CD14-positive monocyte (primary cell): ENCODE results near the gene SETD1B. TPM values are rescaled to one million over a fixed set of nuclear protein-coding genes. Genes with fewer than 3 reads are reported as not detected.

Experiments
- DNase-seq, 3 donors: peaks; one replicate each; pipeline ENCODE4 v3.0.0-alpha.2; 2011 to 2022
- H2AFZ ChIP-seq: 2 replicates; pipeline ENCODE4 v1.6.0; 2012; ENCODE audit warnings: mild to moderate bottlenecking, low read depth, low read length, inconsistent platforms; ENCODE audit not compliant: insufficient read depth, poor library complexity, severe bottlenecking
- H3K27ac ChIP-seq, 2 donors: 1 replicate in 1 of 2; 2 replicates in 1 of 2; pipeline ENCODE4 v1.5.1; 2012 to 2013; ENCODE audit warnings: low read length in 2 of 2, control low read depth in 1 of 2, inconsistent platforms in 1 of 2, low read depth in 1 of 2, mild to moderate bottlenecking in 1 of 2
- H3K27me3 ChIP-seq, 2 donors: one replicate each; pipeline versions ENCODE4 v1.6.0 to v1.6.1; 2011 to 2013; ENCODE audit warnings: low read length in 2 of 2; ENCODE audit not compliant: control insufficient read depth in 2 of 2, insufficient read depth in 2 of 2
- H3K36me3 ChIP-seq, 2 donors: replicated peaks in 1 of 2; 1 replicate in 1 of 2; 2 replicates in 1 of 2; pipeline versions ENCODE4 v1.5.1 to v1.6.1; 2012 to 2013; ENCODE audit warnings: low read length in 2 of 2, control low read depth in 1 of 2, inconsistent platforms in 1 of 2, mild to moderate bottlenecking in 1 of 2; ENCODE audit not compliant: insufficient read depth in 2 of 2, control insufficient read depth in 1 of 2
- H3K4me1 ChIP-seq, 2 donors: 1 replicate in 1 of 2; 2 replicates in 1 of 2; pipeline versions ENCODE4 v1.5.1 to v1.6.1; 2012 to 2013; ENCODE audit warnings: low read length in 2 of 2, control low read depth in 1 of 2, inconsistent platforms in 1 of 2, mild to moderate bottlenecking in 1 of 2, moderate library complexity in 1 of 2; ENCODE audit not compliant: insufficient read depth in 2 of 2, control insufficient read depth in 1 of 2
- H3K4me2 ChIP-seq: replicated peaks from 2 replicates; pipeline ENCODE3; 2012; ENCODE audit warnings: low read length, moderate library complexity, mild to moderate bottlenecking; ENCODE audit not compliant: poor library complexity, severe bottlenecking; ENCODE audit errors: extremely low read depth
- H3K4me3 ChIP-seq, 3 experiments: fragments of 200-600 bp in 1 of 3; sonication (generic) in 1 of 3; replicated peaks in 1 of 3; 1 replicate in 2 of 3; 2 replicates in 1 of 3; pipeline ENCODE4 v1.5.1; 2011 to 2013; ENCODE audit warnings: low read length in 3 of 3, mild to moderate bottlenecking in 3 of 3, control low read depth in 2 of 3, low read depth in 2 of 3, inconsistent platforms in 1 of 3, moderate library complexity in 1 of 3
- H3K79me2 ChIP-seq: 2 replicates; pipeline ENCODE4 v1.6.0; 2012; ENCODE audit warnings: mild to moderate bottlenecking, control low read depth, inconsistent platforms, low read length, moderate library complexity; ENCODE audit not compliant: insufficient read depth
- H3K9ac ChIP-seq: 2 replicates; pipeline ENCODE4 v1.6.0; 2017; ENCODE audit warnings: low read length, mild to moderate bottlenecking; ENCODE audit not compliant: insufficient read depth, poor library complexity, severe bottlenecking
- H3K9me3 ChIP-seq, 2 donors: replicated peaks in 1 of 2; 1 replicate in 1 of 2; 2 replicates in 1 of 2; pipeline versions ENCODE4 v1.5.1 to v1.6.1; 2012 to 2013; ENCODE audit warnings: low read length in 2 of 2, control low read depth in 1 of 2; ENCODE audit not compliant: control insufficient read depth in 1 of 2, insufficient read depth in 1 of 2
- H4K20me1 ChIP-seq: 2 replicates; pipeline ENCODE4 v1.6.0; 2012; ENCODE audit warnings: mild to moderate bottlenecking, low read length, control low read depth, moderate library complexity; ENCODE audit not compliant: insufficient read depth
- H3K27ac Mint-ChIP-seq, 7 donors: one replicate each; pipeline ENCODE4 v1.8.0; 2020; ENCODE audit warnings: mild to moderate bottlenecking in 7 of 7, mixed read lengths in 7 of 7, moderate library complexity in 6 of 7, inconsistent platforms in 2 of 7
- H3K27me3 Mint-ChIP-seq, 3 donors: one replicate each; pipeline ENCODE4 v1.8.0; 2021 to 2022; ENCODE audit warnings: low read depth in 3 of 3, mild to moderate bottlenecking in 3 of 3, mixed read lengths in 3 of 3, moderate library complexity in 3 of 3, inconsistent platforms in 1 of 3
- H3K36me3 Mint-ChIP-seq, 2 donors: one replicate each; pipeline ENCODE4 v1.8.0; 2020; ENCODE audit warnings: mixed read lengths in 2 of 2, inconsistent platforms in 1 of 2, mild to moderate bottlenecking in 1 of 2
- H3K4me1 Mint-ChIP-seq: one replicate; pipeline ENCODE4 v1.8.0; 2020; ENCODE audit warnings: mild to moderate bottlenecking, mixed read lengths
- H3K4me3 Mint-ChIP-seq, 2 donors: one replicate each; pipeline ENCODE4 v1.8.0; 2020; ENCODE audit warnings: mild to moderate bottlenecking in 2 of 2, mixed read lengths in 2 of 2, moderate library complexity in 1 of 2
- H3K9me3 Mint-ChIP-seq, 7 donors: one replicate each; pipeline ENCODE4 v1.8.0; 2020 to 2022; ENCODE audit warnings: mixed read lengths in 7 of 7, mild to moderate bottlenecking in 6 of 7, moderate library complexity in 6 of 7, inconsistent platforms in 2 of 7
- CTCF ChIP-seq: fragments of 200-600 bp; IDR thresholded peaks from one replicate; pipeline ENCODE4 v1.8.0; 2022; ENCODE audit warnings: antibody characterized with exemption, mild to moderate bottlenecking
- WGBS: methylation state at CpG from one replicate; pipeline ENCODE4 v1.1.5; 2013; ENCODE audit warnings: missing lambda C conversion rate; ENCODE audit not compliant: insufficient coverage; 5-methylcytosine and 5-hydroxymethylcytosine counted together
- intact Hi-C, 2 donors: fragments of 100-400 bp; cut with micrococcal nuclease; formaldehyde crosslinking; loops; one replicate each; pipeline versions ENCODE4 v1.15.0 to v1.15.1; 2023
- polyA plus RNA-seq, 3 donors: library from polyadenylated mRNA; depleted of rRNA in 1 of 3; unstranded in 2 of 3; stranded (reverse) in 1 of 3; fragments of 300-500 nt in 2 of 3; fragments of >200 nt in 1 of 3; fragmentation: Illumina TruSeq in 2 of 3; gene quantifications; 1 replicate in 2 of 3; 2 replicates in 1 of 3; pipeline ENCODE4 v1.2.3, GENCODE V29; 2012 to 2021

Gene SETD1B
- polyA plus RNA-seq, 3 donors, result 0.28 to 9.0 (median 0.60) TPM

- peak overlapping the region; percentile 61 to 70 for H3K27ac ChIP-seq
- Mint-ChIP-seq H3K4me1 (peaks cover 33% of the 10 kb centered on the region), H3K27ac (peak overlapping the region; percentile 68 to 97 (median 94)), H3K4me3 (peak overlapping the region; percentile 96 to 97), H3K9me3 (peaks cover 0 to 3% (median 0%) of the 10 kb centered on the region in 7 donors), H3K27me3 (peaks cover 0 to 4% (median 3%) of the 10 kb centered on the region in 3 donors), H3K36me3 (peaks cover 24 to 41% of the 10 kb centered on the region in 2 donors)
- H3K9ac ChIP-seq, result peak overlapping the region; percentile 77
- peaks cover 27 to 58% of the 10 kb centered on the region in 2 donors for H3K4me1 ChIP-seq
- H3K79me2 ChIP-seq, result peaks cover 83% of the 10 kb centered on the region
- no peaks in the 10 kb centered on the region for H3K9me3 ChIP-seq
- peak overlapping the region; percentile 82 to 100 (median 93) for H3K4me3 ChIP-seq
- H3K27me3 ChIP-seq, result no peaks in the 10 kb centered on the region
- no peak for TF ChIP-seq CTCF
- intact Hi-C loops, result no loop called here
- WGBS, result 0% methylated on average over 2 of the region's 45 CpGs
- peak overlapping the region; percentile 100 for H3K4me2 ChIP-seq
- no peak for DNase-seq
- H2AFZ ChIP-seq, result peak overlapping the region; percentile 51
- peaks cover 29 to 41% of the 10 kb centered on the region in 2 donors for H3K36me3 ChIP-seq
- peaks cover 58% of the 10 kb centered on the region for H4K20me1 ChIP-seq
These were observed 1.6 kb downstream of the SETD1B start for GRCh38 chr12:121805171-121806008.

GRCh38 chr12:121806009-121806545, 2.3 kb downstream of the SETD1B start:
- peak overlapping the region; percentile 77 for H3K9ac ChIP-seq

More at GRCh38 chr12:121806009-121806545, 2.3 kb downstream of the SETD1B start:
- peaks cover 0 to 4% (median 3%) of the 10 kb centered on the region in 3 donors for H3K27me3 Mint-ChIP-seq
- H3K27ac ChIP-seq, result peak overlapping the region in 1 of 2 donors; percentile 70
- peak overlapping the region; percentile 54 for H2AFZ ChIP-seq
- no peak for TF ChIP-seq CTCF
- H3K27me3 ChIP-seq, result no peaks in the 10 kb centered on the region
- peaks cover 34 to 63% of the 10 kb centered on the region in 2 donors for H3K4me1 ChIP-seq
- H3K9me3 ChIP-seq, result no peaks in the 10 kb centered on the region
- peak overlapping the region; percentile 96 to 97 for H3K4me3 Mint-ChIP-seq
- 10% methylated on average over 10 of the region's 16 CpGs for WGBS
- peak overlapping the region; percentile 82 to 100 (median 93) for H3K4me3 ChIP-seq
- peaks cover 65% of the 10 kb centered on the region for H4K20me1 ChIP-seq
- intact Hi-C loops, result no loop called here
- H3K36me3 Mint-ChIP-seq, result peaks cover 30 to 48% of the 10 kb centered on the region in 2 donors
- H3K4me2 ChIP-seq, result peak overlapping the region; percentile 100
- peaks cover 40% of the 10 kb centered on the region for H3K4me1 Mint-ChIP-seq
- peaks cover 86% of the 10 kb centered on the region for H3K79me2 ChIP-seq
- no peak for DNase-seq
- peaks cover 0 to 3% (median 0%) of the 10 kb centered on the region in 7 donors for H3K9me3 Mint-ChIP-seq
- H3K36me3 ChIP-seq, result peaks cover 36 to 48% of the 10 kb centered on the region in 2 donors
- peak overlapping the region; percentile 19 to 91 (median 90) for H3K27ac Mint-ChIP-seq
